GM21390 (cell line): ENCODE measurements around the gene CSRP3.
A peak's percentile ranks its signal among the peaks of the same experiment; 100 is the strongest.

ENCODE experiments used
- ATAC-seq: cut with Tn5 transposase; IDR thresholded peaks from one replicate; pipeline ENCODE4 v1.9.1; 2021; ENCODE audit not compliant: unreplicated experiment

The CSRP3 gene

GRCh38 chr11:19201737-19202605, at the start of gene CSRP3:
Gene CSRP3 (minus strand): TSS chr11:19201983. CDS start chr11:19192448, 9,535 bp downstream.
- no peak for ATAC-seq

- no peak for ATAC-seq
These were observed 49.8 kb upstream of the CSRP3 start for GRCh38 chr11:19251577-19251976.

- no peak for ATAC-seq
These were observed 45.0 kb upstream of the CSRP3 start for GRCh38 chr11:19246816-19247215.

- no peak for ATAC-seq
These were observed 43.6 kb upstream of the CSRP3 start for GRCh38 chr11:19245351-19245750.

- no peak for ATAC-seq
These were observed 42.8 kb upstream of the CSRP3 start for GRCh38 chr11:19244621-19245020.

- ATAC-seq, result no peak
These were observed 42.3 kb upstream of the CSRP3 start for GRCh38 chr11:19244084-19244483.

- no peak for ATAC-seq
These were observed 41.8 kb upstream of the CSRP3 start for GRCh38 chr11:19243613-19244012.

- ATAC-seq, result no peak
These were observed 41.4 kb upstream of the CSRP3 start for GRCh38 chr11:19243143-19243542.

GRCh38 chr11:19242179-19242932, 40.6 kb upstream of the CSRP3 start:
- no peak for ATAC-seq

- peak; percentile 39 for ATAC-seq
These were observed 39.7 kb upstream of the CSRP3 start for GRCh38 chr11:19241260-19242178.

GRCh38 chr11:19240420-19241259, 38.9 kb upstream of the CSRP3 start, which contains the start of gene E2F8:
Gene E2F8 (minus strand): TSS chr11:19240945. CDS start chr11:19240121, 824 bp downstream.
- ATAC-seq, result peak; percentile 86

GRCh38 chr11:19239039-19239438, 37.3 kb upstream of the CSRP3 start:
- ATAC-seq, result no peak

- ATAC-seq, result no peak
These were observed 36.0 kb upstream of the CSRP3 start for GRCh38 chr11:19237813-19238212.

GRCh38 chr11:19237381-19237780, 35.6 kb upstream of the CSRP3 start:
- no peak for ATAC-seq

- no peak for ATAC-seq
These were observed 32.5 kb upstream of the CSRP3 start for GRCh38 chr11:19234231-19234817.

GRCh38 chr11:19232910-19233503, 31.2 kb upstream of the CSRP3 start:
- ATAC-seq, result no peak

GRCh38 chr11:19229671-19230070, 27.9 kb upstream of the CSRP3 start:
- no peak for ATAC-seq

GRCh38 chr11:19228968-19229367, 27.2 kb upstream of the CSRP3 start:
- ATAC-seq, result no peak
